ENCODE results near the gene ACTR3C. TPM values are rescaled to one million over a fixed set of nuclear protein-coding genes. Genes with fewer than 3 reads are reported as not detected.

Gene ACTR3C
- total and polyA plus RNA-seq, 2 donors (not counting 1 experiment from before 2014, with no cell fraction given) = 4.0 to 20.7 TPM

GRCh38 chr7:150361402-150361801, 38.1 kb upstream of the ACTR3C start:
- ChIA-PET CTCF (no interaction called here), POLR2A (interaction anchor here (0.6 to 1.7 kb wide), 2 partner anchors 9 to 85 kb away, joined by 6 to 14 read pairs; no protein-coding TSS in a partner anchor)
- Histone ChIP-seq H3K9me3 (ENCODE audit: control extremely low read depth in 1 of 3, control insufficient read depth in 2 of 3, insufficient read depth in 1 of 3, low read length in 2 of 3) (no peaks in the 10 kb centered on the region), H3K79me2 (ENCODE audit: control insufficient read depth, insufficient read depth, low read length) (no peaks in the 10 kb centered on the region), H3K4me3 (ENCODE audit: control extremely low read depth in 1 of 5, extremely low read depth in 1 of 5, insufficient read depth in 1 of 5, low read depth in 2 of 5, low read length in 4 of 5) (no peak overlapping the region), H3K4me1 (ENCODE audit: control insufficient read depth in 2 of 2, insufficient read depth in 2 of 2, low read length in 2 of 2) (peaks cover 49 to 55% of the 10 kb centered on the region in 2 donors), H3K4me2 (replicated peaks; ENCODE audit: low read depth, low read length, poor library complexity, severe bottlenecking) (no peak overlapping the region), H2AFZ (ENCODE audit: insufficient read depth, low read depth, low read length, poor library complexity, severe bottlenecking) (no peak overlapping the region), H3K9ac (ENCODE audit: low read length) (no peak overlapping the region), H3K36me3 (replicated peaks in 1 of 2; ENCODE audit: control extremely low read depth in 1 of 2, control insufficient read depth in 1 of 2, extremely low read depth in 1 of 2, insufficient read depth in 2 of 2, low read length in 1 of 2) (no peaks in the 10 kb centered on the region), H4K20me1 (ENCODE audit: control insufficient read depth, insufficient read depth, low read length, poor library complexity, severe bottlenecking) (no peaks in the 10 kb centered on the region), H3K27ac (ENCODE audit: low read length in 2 of 2) (no peak overlapping the region), H3K27me3 (replicated peaks in 1 of 4; ENCODE audit: control extremely low read depth in 1 of 4, control insufficient read depth in 3 of 4, insufficient read depth in 4 of 4, low read length in 3 of 4) (no peaks in the 10 kb centered on the region)
- no peak for ATAC-seq (ENCODE audit: low read depth)
- intact Hi-C loops (cut with micrococcal nuclease) = loop anchor here (10.0 kb wide), 1 partner anchor 663 kb away; the partner anchor contains the start of genes ABCB8 and ATG9B
- H3K27ac Mint-ChIP-seq = no peak overlapping the region
- no peak overlapping the region for H3K4me3 Mint-ChIP-seq
- H3K4me1 Mint-ChIP-seq = peaks cover 61% of the 10 kb centered on the region
- H3K9me3 Mint-ChIP-seq (ENCODE audit: insufficient read depth) = no peaks in the 10 kb centered on the region
- no peak for TF ChIP-seq EZH2 (IDR thresholded peaks at IDR 0.05; ENCODE audit: borderline replicate concordance, insufficient read depth, low read depth, low read length, poor library complexity, severe bottlenecking)
- no peak for TF ChIP-seq CTCF (IDR thresholded peaks at IDR 0.05)
- no peak for DNase-seq
- WGBS (ENCODE audit: insufficient coverage) = 90% methylated on average over 7 of the region's 7 CpGs
- H3K27me3 Mint-ChIP-seq = no peaks in the 10 kb centered on the region

GRCh38 chr7:150360363-150361058, 37.2 kb upstream of the ACTR3C start:
- Histone ChIP-seq H3K4me1 (ENCODE audit: control insufficient read depth in 2 of 2, insufficient read depth in 2 of 2, low read length in 2 of 2) (peaks cover 40 to 49% of the 10 kb centered on the region in 2 donors), H3K4me3 (ENCODE audit: control extremely low read depth in 1 of 5, extremely low read depth in 1 of 5, insufficient read depth in 1 of 5, low read depth in 2 of 5, low read length in 4 of 5) (no peak overlapping the region), H3K4me2 (replicated peaks; ENCODE audit: low read depth, low read length, poor library complexity, severe bottlenecking) (no peak overlapping the region), H3K9me3 (ENCODE audit: control extremely low read depth in 1 of 3, control insufficient read depth in 2 of 3, insufficient read depth in 1 of 3, low read length in 2 of 3) (no peaks in the 10 kb centered on the region), H3K27ac (ENCODE audit: low read length in 2 of 2) (no peak overlapping the region), H3K9ac (ENCODE audit: low read length) (no peak overlapping the region), H2AFZ (ENCODE audit: insufficient read depth, low read depth, low read length, poor library complexity, severe bottlenecking) (no peak overlapping the region), H3K36me3 (replicated peaks in 1 of 2; ENCODE audit: control extremely low read depth in 1 of 2, control insufficient read depth in 1 of 2, extremely low read depth in 1 of 2, insufficient read depth in 2 of 2, low read length in 1 of 2) (no peaks in the 10 kb centered on the region), H4K20me1 (ENCODE audit: control insufficient read depth, insufficient read depth, low read length, poor library complexity, severe bottlenecking) (no peaks in the 10 kb centered on the region), H3K79me2 (ENCODE audit: control insufficient read depth, insufficient read depth, low read length) (no peaks in the 10 kb centered on the region), H3K27me3 (replicated peaks in 1 of 4; ENCODE audit: control extremely low read depth in 1 of 4, control insufficient read depth in 3 of 4, insufficient read depth in 4 of 4, low read length in 3 of 4) (no peaks in the 10 kb centered on the region)
- intact Hi-C loops (cut with micrococcal nuclease) = loop anchor here (10.0 kb wide), 1 partner anchor 664 kb away; the partner anchor contains the start of genes ABCB8 and ATG9B
- H3K9me3 Mint-ChIP-seq (ENCODE audit: insufficient read depth) = no peaks in the 10 kb centered on the region
- WGBS (ENCODE audit: insufficient coverage) = 83% methylated on average over 3 of the region's 5 CpGs
- H3K27ac Mint-ChIP-seq = no peak overlapping the region
- H3K4me1 Mint-ChIP-seq = peaks cover 56% of the 10 kb centered on the region
- CTCF ChIA-PET = no interaction called here
- POLR2A ChIA-PET = no interaction called here
- no peak for DNase-seq
- no peak overlapping the region for H3K4me3 Mint-ChIP-seq
- H3K27me3 Mint-ChIP-seq = no peaks in the 10 kb centered on the region
- ATAC-seq (ENCODE audit: low read depth) = no peak
- TF ChIP-seq EZH2 (IDR thresholded peaks at IDR 0.05; ENCODE audit: borderline replicate concordance, insufficient read depth, low read depth, low read length, poor library complexity, severe bottlenecking) = no peak
- TF ChIP-seq CTCF (IDR thresholded peaks at IDR 0.05) = no peak
